IgD-negative memory B cell (primary cell): ENCODE data around the gene C18orf63. TPM values are rescaled to one million over a fixed set of nuclear protein-coding genes. Genes with fewer than 3 reads are reported as not detected.

Source experiments
- H3K27ac Mint-ChIP-seq, 3 donors: one replicate each; pipeline ENCODE4 v1.8.0; 2020 to 2022; ENCODE audit warnings: mild to moderate bottlenecking in 3 of 3, mixed read lengths in 3 of 3, moderate library complexity in 1 of 3
- H3K27me3 Mint-ChIP-seq: one replicate; pipeline ENCODE4 v1.8.0; 2021; ENCODE audit warnings: mixed read lengths
- H3K36me3 Mint-ChIP-seq: one replicate; pipeline ENCODE4 v1.8.0; 2020; ENCODE audit warnings: mild to moderate bottlenecking, mixed read lengths
- H3K4me1 Mint-ChIP-seq, 3 donors: one replicate each; pipeline ENCODE4 v1.8.0; 2020 to 2022; ENCODE audit warnings: mixed read lengths in 3 of 3, mild to moderate bottlenecking in 1 of 3
- H3K4me3 Mint-ChIP-seq, 4 donors: one replicate each; pipeline ENCODE4 v1.8.0; 2020 to 2022; ENCODE audit warnings: mild to moderate bottlenecking in 4 of 4, mixed read lengths in 4 of 4, moderate library complexity in 3 of 4
- H3K9me3 Mint-ChIP-seq, 3 donors: one replicate each; pipeline ENCODE4 v1.8.0; 2020 to 2021; ENCODE audit warnings: mixed read lengths in 3 of 3, mild to moderate bottlenecking in 1 of 3
- polyA plus RNA-seq: library from polyadenylated mRNA; unstranded; fragments of 300-500 nt; fragmentation: Illumina TruSeq; gene quantifications from one replicate; pipeline ENCODE4 v1.2.3, GENCODE V29; 2021

C18orf63 gene
- polyA plus RNA-seq, 1 donor from 2014 or later = not detected

GRCh38 chr18:74389171-74389927 is 73.7 kb downstream of the C18orf63 start:
- H3K4me3 Mint-ChIP-seq = no peak overlapping the region
- H3K36me3 Mint-ChIP-seq = no peaks in the 10 kb centered on the region
- H3K27me3 Mint-ChIP-seq = peaks cover 6% of the 10 kb centered on the region
- H3K4me1 Mint-ChIP-seq = no peaks in the 10 kb centered on the region
- no peak overlapping the region for H3K27ac Mint-ChIP-seq
- no peaks in the 10 kb centered on the region for H3K9me3 Mint-ChIP-seq

GRCh38 chr18:74389991-74390390 is 74.4 kb downstream of the C18orf63 start:
- Mint-ChIP-seq H3K36me3 (no peaks in the 10 kb centered on the region), H3K9me3 (peaks cover 0 to 2% (median 0%) of the 10 kb centered on the region in 3 donors), H3K27ac (no peak overlapping the region), H3K27me3 (peaks cover 11% of the 10 kb centered on the region), H3K4me1 (no peaks in the 10 kb centered on the region), H3K4me3 (no peak overlapping the region)

- H3K36me3 Mint-ChIP-seq = no peaks in the 10 kb centered on the region
Observed at GRCh38 chr18:74390900-74391299, 75.3 kb downstream of the C18orf63 start.

DNA sequence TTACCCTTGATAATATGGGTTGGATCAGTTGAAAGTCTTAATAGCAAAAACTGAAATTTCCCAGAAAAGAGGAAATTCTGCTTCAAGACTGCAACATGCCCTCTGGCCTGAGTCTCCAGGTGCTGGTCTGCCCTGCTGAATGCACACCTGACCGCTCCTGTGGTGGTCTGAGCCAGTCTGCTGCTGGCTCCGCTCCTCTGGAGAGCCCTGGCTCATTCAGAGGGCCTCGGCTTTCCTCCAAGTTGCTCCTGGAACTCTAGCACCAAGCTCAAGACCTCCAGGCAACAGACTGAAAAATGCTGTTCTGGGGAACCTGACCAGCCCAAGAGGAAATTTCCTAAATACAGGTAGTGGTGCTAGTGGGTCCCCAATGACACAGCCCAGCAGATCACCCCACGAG is 76.7 kb downstream of the C18orf63 start:
- Mint-ChIP-seq H3K27ac (no peak overlapping the region), H3K27me3 (peaks cover 11% of the 10 kb centered on the region), H3K36me3 (no peaks in the 10 kb centered on the region), H3K4me3 (no peak overlapping the region), H3K9me3 (peaks cover 0 to 2% (median 0%) of the 10 kb centered on the region in 3 donors), H3K4me1 (no peaks in the 10 kb centered on the region)

More at GRCh38 chr18:74390900-74391299, 75.3 kb downstream of the C18orf63 start:
- Mint-ChIP-seq H3K27ac (no peak overlapping the region), H3K9me3 (peaks cover 0 to 2% (median 0%) of the 10 kb centered on the region in 3 donors), H3K4me3 (no peak overlapping the region), H3K27me3 (peaks cover 11% of the 10 kb centered on the region), H3K4me1 (no peaks in the 10 kb centered on the region)

DNA sequence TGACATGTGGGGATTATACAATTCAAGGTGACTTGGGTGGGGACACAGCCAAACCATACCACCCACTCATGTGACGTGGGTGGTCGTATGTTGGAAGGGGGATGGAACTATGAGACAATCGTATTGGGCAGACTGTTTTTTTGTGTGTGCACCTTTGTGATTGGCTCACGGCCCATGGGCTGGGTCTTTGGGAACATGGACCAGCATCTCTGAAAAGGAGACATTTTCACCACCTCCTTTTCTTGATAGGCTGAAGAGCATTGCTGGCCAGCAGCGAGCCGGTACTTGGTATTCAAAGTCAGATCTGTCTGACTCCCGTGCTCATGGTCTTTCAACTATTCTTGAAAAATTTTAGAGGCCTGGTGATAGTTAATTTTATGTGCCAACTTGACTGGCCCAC is 79.4 kb downstream of the C18orf63 start:
- no peak overlapping the region for H3K27ac Mint-ChIP-seq
- peaks cover 0 to 3% (median 0%) of the 10 kb centered on the region in 3 donors for H3K9me3 Mint-ChIP-seq
- no peaks in the 10 kb centered on the region for H3K36me3 Mint-ChIP-seq
- no peak overlapping the region for H3K4me3 Mint-ChIP-seq
- H3K27me3 Mint-ChIP-seq = peaks cover 19% of the 10 kb centered on the region
- peaks cover 3 to 6% (median 4%) of the 10 kb centered on the region in 3 donors for H3K4me1 Mint-ChIP-seq

DNA sequence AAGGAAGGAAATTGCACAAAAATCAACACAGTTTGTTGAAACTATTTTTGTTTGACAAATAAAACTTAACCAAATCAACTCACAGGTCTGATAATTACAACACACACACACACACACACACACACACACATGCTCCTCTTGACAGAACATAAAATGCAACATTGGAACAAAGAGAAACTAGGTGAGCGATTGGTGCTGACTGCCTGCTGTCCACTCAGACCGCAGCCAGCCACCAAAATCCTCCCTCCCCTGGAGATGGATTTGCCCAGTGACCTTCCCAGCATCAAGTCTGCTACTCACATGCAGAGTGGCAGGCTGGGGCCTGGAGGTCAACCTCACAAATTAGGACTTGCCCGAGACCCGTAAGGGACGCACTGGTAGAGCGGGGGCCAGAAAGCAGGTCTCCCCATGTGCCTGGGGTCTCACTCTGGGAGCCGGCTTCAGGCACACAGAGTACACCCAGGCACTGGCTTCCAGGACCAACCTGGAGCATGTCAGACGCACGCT is 80.1 kb downstream of the C18orf63 start:
- Mint-ChIP-seq H3K27me3 (peaks cover 17% of the 10 kb centered on the region), H3K36me3 (no peaks in the 10 kb centered on the region), H3K4me3 (no peak overlapping the region), H3K4me1 (peaks cover 3 to 6% (median 4%) of the 10 kb centered on the region in 3 donors), H3K9me3 (peaks cover 0 to 3% (median 0%) of the 10 kb centered on the region in 3 donors), H3K27ac (no peak overlapping the region)

GRCh38 chr18:74396171-74397169 is 80.8 kb downstream of the C18orf63 start:
- no peaks in the 10 kb centered on the region for H3K36me3 Mint-ChIP-seq
- H3K4me1 Mint-ChIP-seq = peaks cover 3 to 6% (median 4%) of the 10 kb centered on the region in 3 donors
- H3K27ac Mint-ChIP-seq = no peak overlapping the region
- H3K4me3 Mint-ChIP-seq = no peak overlapping the region
- H3K27me3 Mint-ChIP-seq = peaks cover 17% of the 10 kb centered on the region
- H3K9me3 Mint-ChIP-seq = peaks cover 0 to 3% (median 0%) of the 10 kb centered on the region in 3 donors

GRCh38 chr18:74397572-74397971 is 81.9 kb downstream of the C18orf63 start:
- Mint-ChIP-seq H3K36me3 (no peaks in the 10 kb centered on the region), H3K9me3 (peaks cover 0 to 3% (median 0%) of the 10 kb centered on the region in 3 donors), H3K27ac (peak overlapping the region in 1 of 3 donors; percentile 14), H3K4me1 (peaks cover 3 to 6% (median 4%) of the 10 kb centered on the region in 3 donors), H3K4me3 (no peak overlapping the region), H3K27me3 (peaks cover 17% of the 10 kb centered on the region)

GRCh38 chr18:74399091-74399887 is 83.7 kb downstream of the C18orf63 start:
- Mint-ChIP-seq H3K27ac (no peak overlapping the region), H3K9me3 (peaks cover 0 to 3% (median 0%) of the 10 kb centered on the region in 3 donors), H3K4me3 (no peak overlapping the region), H3K36me3 (no peaks in the 10 kb centered on the region), H3K27me3 (peaks cover 15% of the 10 kb centered on the region), H3K4me1 (peaks cover 3 to 6% (median 4%) of the 10 kb centered on the region in 3 donors)

- H3K4me1 Mint-ChIP-seq = peaks cover 3 to 6% (median 4%) of the 10 kb centered on the region in 3 donors
- peaks cover 10% of the 10 kb centered on the region for H3K27me3 Mint-ChIP-seq
- no peak overlapping the region for H3K27ac Mint-ChIP-seq
- H3K9me3 Mint-ChIP-seq = peaks cover 0 to 1% (median 0%) of the 10 kb centered on the region in 3 donors
- no peak overlapping the region for H3K4me3 Mint-ChIP-seq
- H3K36me3 Mint-ChIP-seq = no peaks in the 10 kb centered on the region
Observed at GRCh38 chr18:74400813-74401212, 85.2 kb downstream of the C18orf63 start.

- Mint-ChIP-seq H3K4me1 (peaks cover 9 to 13% (median 10%) of the 10 kb centered on the region in 3 donors), H3K27ac (no peak overlapping the region), H3K27me3 (peaks cover 9% of the 10 kb centered on the region), H3K36me3 (no peaks in the 10 kb centered on the region), H3K9me3 (peaks cover 0 to 1% (median 0%) of the 10 kb centered on the region in 3 donors), H3K4me3 (no peak overlapping the region)
Observed at GRCh38 chr18:74402806-74403433, 87.3 kb downstream of the C18orf63 start.

DNA sequence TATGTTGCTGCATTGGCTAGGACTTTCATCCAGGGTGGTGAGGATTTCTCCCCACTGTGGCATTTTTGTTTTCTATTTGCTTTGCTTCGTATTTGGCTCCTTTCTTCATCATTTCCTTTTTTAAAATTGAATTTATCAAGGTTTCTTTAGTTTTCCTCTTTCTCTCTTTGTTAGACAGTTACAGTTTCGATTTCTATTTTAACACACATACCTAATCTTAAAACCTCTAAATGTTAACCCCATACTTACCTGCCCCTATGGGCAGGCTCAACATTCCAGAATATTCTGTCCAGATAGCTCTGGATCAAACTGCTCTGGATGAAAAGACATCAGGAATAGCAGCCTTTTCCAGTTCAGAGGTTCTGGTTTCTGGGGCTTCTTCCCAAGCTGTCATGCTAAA is 92.2 kb downstream of the C18orf63 start:
- H3K9me3 Mint-ChIP-seq = peaks cover 0 to 2% (median 0%) of the 10 kb centered on the region in 3 donors
- H3K4me3 Mint-ChIP-seq = peak overlapping the region; percentile 56 to 89 (median 78)
- H3K27ac Mint-ChIP-seq = peak overlapping the region in 2 of 3 donors; percentile 21 to 27
- H3K27me3 Mint-ChIP-seq = peaks cover 13% of the 10 kb centered on the region
- peaks cover 10 to 19% (median 16%) of the 10 kb centered on the region in 3 donors for H3K4me1 Mint-ChIP-seq
- no peaks in the 10 kb centered on the region for H3K36me3 Mint-ChIP-seq
